C4-2B (cell line): Measurements from ENCODE around the gene HSPA2.

Experiments
- CTCF ChIP-seq: fragments of 450-650 bp; conservative IDR thresholded peaks from 2 replicates; pipeline ENCODE4 v1.5.1; 2017; ENCODE audit warnings: mild to moderate bottlenecking
- ZFX ChIP-seq: fragments of 450-650 bp; IDR thresholded peaks from 2 replicates; pipeline ENCODE4 v1.6.1; 2017

- no peak for TF ChIP-seq CTCF
- no peak for TF ChIP-seq ZFX
These were observed 26.1 kb downstream of the HSPA2 start for GRCh38 chr14:64566651-64567122.
